Measurements from ENCODE around the gene SH3RF1. TPM values are rescaled to one million over a fixed set of nuclear protein-coding genes. Genes with fewer than 3 reads are reported as not detected.
A peak's percentile ranks its signal among the peaks of the same experiment; 100 is the strongest.

Gene SH3RF1
- total RNA-seq, 2 experiments from 2014 or later = 0.34 TPM

DNA sequence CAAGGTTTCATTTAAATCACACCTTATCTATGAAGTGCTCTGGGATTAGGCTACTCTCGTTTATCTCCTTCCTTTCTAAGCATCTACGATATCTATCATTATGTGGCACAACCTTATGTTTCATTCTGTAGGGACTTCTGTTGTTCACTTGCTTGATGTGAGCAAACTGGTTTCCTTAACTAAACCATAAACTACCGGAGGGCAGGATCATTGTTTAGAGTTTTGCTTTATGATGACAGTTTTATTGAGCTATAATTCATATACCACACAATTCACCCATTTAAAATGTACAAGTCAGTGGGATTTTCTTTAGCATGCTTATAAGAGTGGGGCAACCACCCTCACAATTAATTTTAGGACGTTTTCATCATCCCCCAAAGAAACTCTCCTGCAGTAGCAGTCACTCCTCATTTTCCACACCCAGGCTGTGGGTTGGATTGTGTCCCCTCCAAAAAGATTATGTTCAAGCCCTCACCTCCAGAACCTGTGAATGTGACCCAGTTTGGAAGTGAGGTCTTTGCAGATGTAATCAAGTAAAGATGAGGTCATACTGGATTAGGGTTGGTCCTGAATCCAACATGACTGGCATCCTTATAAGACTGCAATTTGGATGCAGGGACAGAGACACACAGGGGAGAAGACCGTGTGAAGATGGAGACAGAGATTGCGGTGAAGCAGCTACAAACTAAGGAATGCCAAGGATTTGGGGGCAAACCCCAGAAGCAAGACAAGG, 42.1 kb upstream of the SH3RF1 start:
- intact Hi-C loops (cut with micrococcal nuclease) = no loop called here
- ChIA-PET CTCF (interaction anchor here (1.2 kb wide), 1 partner anchor 17 kb away, joined by 3 read pairs; no protein-coding TSS in a partner anchor), POLR2A (interaction anchor here (0.6 kb wide), 1 partner anchor 9 kb away, joined by 3 read pairs; no protein-coding TSS in a partner anchor)
- DNase-seq = no peak
- no peaks in the 10 kb centered on the region for H3K36me3 Mint-ChIP-seq (ENCODE audit: low read depth)
- ATAC-seq = no peak
- H3K9me3 Mint-ChIP-seq = no peaks in the 10 kb centered on the region
- H3K4me1 Mint-ChIP-seq (ENCODE audit: low read depth) = no peaks in the 10 kb centered on the region
- no peak overlapping the region for H3K4me3 Mint-ChIP-seq
- TF ChIP-seq, protein P1, sequence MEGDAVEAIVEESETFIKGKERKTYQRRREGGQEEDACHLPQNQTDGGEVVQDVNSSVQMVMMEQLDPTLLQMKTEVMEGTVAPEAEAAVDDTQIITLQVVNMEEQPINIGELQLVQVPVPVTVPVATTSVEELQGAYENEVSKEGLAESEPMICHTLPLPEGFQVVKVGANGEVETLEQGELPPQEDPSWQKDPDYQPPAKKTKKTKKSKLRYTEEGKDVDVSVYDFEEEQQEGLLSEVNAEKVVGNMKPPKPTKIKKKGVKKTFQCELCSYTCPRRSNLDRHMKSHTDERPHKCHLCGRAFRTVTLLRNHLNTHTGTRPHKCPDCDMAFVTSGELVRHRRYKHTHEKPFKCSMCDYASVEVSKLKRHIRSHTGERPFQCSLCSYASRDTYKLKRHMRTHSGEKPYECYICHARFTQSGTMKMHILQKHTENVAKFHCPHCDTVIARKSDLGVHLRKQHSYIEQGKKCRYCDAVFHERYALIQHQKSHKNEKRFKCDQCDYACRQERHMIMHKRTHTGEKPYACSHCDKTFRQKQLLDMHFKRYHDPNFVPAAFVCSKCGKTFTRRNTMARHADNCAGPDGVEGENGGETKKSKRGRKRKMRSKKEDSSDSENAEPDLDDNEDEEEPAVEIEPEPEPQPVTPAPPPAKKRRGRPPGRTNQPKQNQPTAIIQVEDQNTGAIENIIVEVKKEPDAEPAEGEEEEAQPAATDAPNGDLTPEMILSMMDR (IDR thresholded peaks at IDR 0.05) = no peak
- no peak overlapping the region for H3K27ac Mint-ChIP-seq
- peaks cover 7% of the 10 kb centered on the region for H3K27me3 Mint-ChIP-seq

DNA sequence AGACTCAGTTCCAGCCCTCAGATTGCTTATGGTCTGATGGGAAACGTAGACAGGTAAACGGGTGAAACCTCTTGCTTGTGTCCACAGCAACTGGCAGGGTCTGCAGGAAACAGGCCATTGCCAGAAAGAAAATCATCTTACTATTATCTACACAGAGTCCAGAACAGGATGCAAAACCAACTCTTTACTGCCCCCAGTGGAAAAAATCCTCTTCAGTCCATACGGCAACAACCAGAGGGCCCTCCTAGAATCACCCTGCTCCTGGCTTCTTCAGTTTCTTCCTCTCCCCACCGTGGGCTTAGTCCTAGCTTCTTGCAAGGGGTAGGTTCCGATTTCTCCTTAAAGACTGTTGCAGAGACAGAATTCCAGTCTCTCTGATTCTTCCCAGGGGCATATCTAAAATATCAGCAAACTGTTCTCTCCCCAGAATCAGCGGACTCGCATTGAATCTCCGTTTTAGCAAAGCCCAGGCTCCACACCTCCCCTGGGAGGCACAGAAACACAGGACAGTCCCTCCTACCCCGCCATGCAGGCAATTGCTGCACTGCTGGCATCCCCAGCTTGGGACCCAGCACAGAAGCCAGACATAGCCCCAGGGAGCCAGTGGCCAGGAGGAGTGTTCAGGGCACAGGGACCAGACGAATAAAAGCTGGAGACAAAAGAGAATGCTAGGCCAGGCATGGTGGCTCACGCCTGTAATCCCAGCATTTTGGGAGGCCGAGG, 41.0 kb upstream of the SH3RF1 start:
- Mint-ChIP-seq H3K27ac (no peak overlapping the region), H3K27me3 (peaks cover 4% of the 10 kb centered on the region), H3K36me3 (ENCODE audit: low read depth) (no peaks in the 10 kb centered on the region), H3K9me3 (no peaks in the 10 kb centered on the region), H3K4me3 (no peak overlapping the region), H3K4me1 (ENCODE audit: low read depth) (no peaks in the 10 kb centered on the region)
- DNase-seq (peak; percentile 5), ATAC-seq (no peak)
- POLR2A ChIA-PET = no interaction called here
- CTCF ChIA-PET = interaction anchor here (0.9 to 1.2 kb wide), 2 partner anchors 18 to 309 kb away, joined by 3 read pairs; no protein-coding TSS in a partner anchor
- intact Hi-C loops (cut with micrococcal nuclease) = no loop called here
- TF ChIP-seq, protein P1 (IDR thresholded peaks at IDR 0.05) = peak; percentile 26

DNA sequence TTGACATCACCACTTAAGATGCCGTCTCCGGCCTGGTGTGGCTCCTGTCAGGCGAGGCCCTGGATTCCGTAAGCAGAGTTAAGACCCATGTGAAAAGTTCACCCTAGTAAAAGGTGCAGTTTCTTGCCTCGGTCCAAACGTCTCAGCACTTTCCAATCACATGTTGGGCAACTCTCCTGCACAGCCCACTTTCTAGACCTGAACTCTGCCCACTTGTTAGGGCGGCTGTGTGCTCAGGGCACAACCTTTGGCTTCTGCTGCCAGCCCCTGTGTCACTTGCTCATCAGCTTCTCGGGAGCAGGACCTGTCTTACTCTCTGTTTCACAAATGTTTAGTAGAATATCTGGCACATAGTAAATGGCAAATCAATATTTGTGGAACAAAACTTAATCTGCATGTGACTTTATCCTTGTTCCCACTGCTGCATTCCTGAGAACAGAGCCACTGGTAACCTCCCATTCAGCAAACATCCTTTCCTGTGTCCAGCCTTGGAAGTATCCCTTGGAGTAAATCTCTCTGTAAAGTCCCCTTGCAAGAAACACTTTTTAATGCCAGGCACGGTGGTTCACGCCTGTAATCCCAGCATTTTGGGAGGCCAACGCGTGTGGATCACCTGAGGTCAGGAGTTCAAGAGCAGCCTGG, 38.7 kb upstream of the SH3RF1 start:
- peaks cover 2% of the 10 kb centered on the region for H3K27me3 Mint-ChIP-seq
- no peak overlapping the region for H3K4me3 Mint-ChIP-seq
- CTCF ChIA-PET = no interaction called here
- POLR2A ChIA-PET = no interaction called here
- intact Hi-C loops (cut with micrococcal nuclease) = no loop called here
- no peaks in the 10 kb centered on the region for H3K36me3 Mint-ChIP-seq (ENCODE audit: low read depth)
- no peaks in the 10 kb centered on the region for H3K9me3 Mint-ChIP-seq
- TF ChIP-seq, protein P1 (IDR thresholded peaks at IDR 0.05) = no peak
- H3K4me1 Mint-ChIP-seq (ENCODE audit: low read depth) = no peaks in the 10 kb centered on the region
- no peak overlapping the region for H3K27ac Mint-ChIP-seq
- no peak for DNase-seq
- no peak for ATAC-seq

DNA sequence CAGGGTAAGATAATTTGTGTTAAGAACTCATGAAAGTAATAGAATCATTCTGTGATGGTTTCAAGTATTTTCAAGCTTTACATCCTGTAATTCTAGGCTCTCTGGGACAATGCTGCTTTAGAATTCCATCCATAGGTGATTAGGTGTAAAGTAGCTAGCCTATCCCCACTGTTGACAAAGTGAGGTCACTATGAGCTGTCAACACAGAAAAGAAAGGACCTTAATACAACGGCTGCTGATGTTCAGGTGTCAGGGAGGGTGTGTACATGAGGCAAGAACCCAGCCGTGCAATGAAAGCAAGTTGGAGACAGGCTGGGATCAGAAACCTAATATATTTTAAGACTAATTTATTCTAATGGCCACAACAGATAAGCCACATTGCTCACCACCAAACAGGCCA, 36.8 kb upstream of the SH3RF1 start:
- H3K4me1 Mint-ChIP-seq (ENCODE audit: low read depth) = no peaks in the 10 kb centered on the region
- no peak overlapping the region for H3K27ac Mint-ChIP-seq
- ATAC-seq (no peak), DNase-seq (no peak)
- intact Hi-C loops (cut with micrococcal nuclease) = no loop called here
- H3K9me3 Mint-ChIP-seq = no peaks in the 10 kb centered on the region
- H3K27me3 Mint-ChIP-seq = no peaks in the 10 kb centered on the region
- H3K4me3 Mint-ChIP-seq = no peak overlapping the region
- TF ChIP-seq, protein P1 (IDR thresholded peaks at IDR 0.05) = no peak
- ChIA-PET CTCF (no interaction called here), POLR2A (no interaction called here)
- no peaks in the 10 kb centered on the region for H3K36me3 Mint-ChIP-seq (ENCODE audit: low read depth)

DNA sequence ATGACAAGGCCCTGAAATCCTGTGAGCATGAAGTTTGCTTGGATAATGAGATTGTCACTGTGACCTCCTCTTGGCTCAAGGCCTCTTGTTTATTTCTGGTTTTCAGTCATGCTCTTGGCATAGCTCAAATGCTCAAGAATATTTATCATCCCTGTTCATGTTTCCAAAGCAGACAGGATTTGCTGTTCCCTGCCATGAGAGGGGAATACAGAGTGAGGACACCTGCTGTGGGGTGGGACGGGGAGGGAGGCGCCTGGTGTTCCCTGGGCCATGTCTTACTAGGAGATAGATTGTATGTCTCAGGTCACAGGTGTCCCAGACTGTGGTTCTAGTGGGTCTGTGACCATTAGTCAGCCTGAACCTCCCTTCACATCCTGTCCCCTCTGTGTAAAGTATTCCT, 34.9 kb upstream of the SH3RF1 start:
- DNase-seq (no peak), ATAC-seq (no peak)
- Mint-ChIP-seq H3K27me3 (no peaks in the 10 kb centered on the region), H3K4me3 (no peak overlapping the region), H3K4me1 (ENCODE audit: low read depth) (no peaks in the 10 kb centered on the region), H3K27ac (no peak overlapping the region), H3K36me3 (ENCODE audit: low read depth) (no peaks in the 10 kb centered on the region), H3K9me3 (no peaks in the 10 kb centered on the region)
- intact Hi-C loops (cut with micrococcal nuclease) = no loop called here
- POLR2A ChIA-PET = no interaction called here
- TF ChIP-seq, protein P1 (IDR thresholded peaks at IDR 0.05) = no peak
- CTCF ChIA-PET = no interaction called here

Measured in activated CD8-positive, alpha-beta T cell treated with anti-CD3 and anti-CD28 coated beads for 36 hours (primary cell).